HCT116 (cell line): ENCODE measurements around the gene ADA. TPM values are rescaled to one million over a fixed set of nuclear protein-coding genes. Genes with fewer than 3 reads are reported as not detected.

Experiments
- ATAC-seq: fragments of 200-7000 bp; cut with Tn5 transposase; 2 replicates; pipeline ENCODE4 v1.9.1; 2020; ENCODE audit warnings: mild to moderate bottlenecking, moderate library complexity
- BruUV-seq: library from RNA; stranded (reverse); fragments of 400-500 nt; replicated peaks from 2 replicates; lab custom pipeline; 2021; lab: Mats Ljungman, UMichigan
- CTCF ChIA-PET: fragments of 300-600 bp; sonication (Branson Sonifier 250); formaldehyde crosslinking; loops from one replicate; lab custom pipeline; 2021; ENCODE audit warnings: antibody characterized with exemption; lab: Charles Lee
- POLR2A ChIA-PET: fragments of 300-600, 350-600 bp; sonication (Branson Sonifier 250); formaldehyde crosslinking; loops from one replicate; lab custom pipeline; 2021; ENCODE audit warnings: antibody characterized with exemption; lab: Charles Lee
- RAD21 ChIA-PET, 2 experiments: fragments of 300-600 bp; sonication (Branson Sonifier 250); formaldehyde crosslinking; loops; one replicate each; lab custom pipeline; 2023; ENCODE audit warnings: low total read pairs in 2 of 2; ENCODE audit not compliant: uncharacterized antibody in 2 of 2, unreplicated experiment in 2 of 2, low non-redundant PET in 1 of 2; lab: Charles Lee
- DNase-seq: peaks from one replicate; pipeline ENCODE4 v3.0.0-alpha.2; 2010; ENCODE audit warnings: low read depth, low spot score
- H2AFZ ChIP-seq: fragments of 200-600 bp; shearing (Covaris generic), sonication (generic); 2 replicates; pipeline ENCODE4 v1.6.1; 2017; ENCODE audit warnings: low read depth, mixed run types, mixed read lengths, antibody characterized with exemption, low read length; ENCODE audit not compliant: poor library complexity, severe bottlenecking
- H3K27ac ChIP-seq: 2 replicates; pipeline ENCODE4 v1.5.1; 2012; ENCODE audit warnings: low read depth, low read length
- H3K27me3 ChIP-seq: fragments of 200-600 bp; sonication (generic); 2 replicates; pipeline ENCODE4 v1.6.1; 2016; ENCODE audit warnings: mixed run types, low read length, mixed read lengths; ENCODE audit not compliant: insufficient read depth
- H3K36me3 ChIP-seq, 2 experiments: fragments of 200-500 bp in 1 of 2; fragments of 200-600 bp in 1 of 2; sonication (Bioruptor generic) in 1 of 2; sonication (generic) in 1 of 2; 2 replicates each; pipeline versions ENCODE4 v1.5.1 to v1.6.1; 2014 to 2016; ENCODE audit warnings: low read length in 2 of 2, inconsistent platforms in 1 of 2, mixed read lengths in 1 of 2, mixed run types in 1 of 2; ENCODE audit not compliant: insufficient read depth in 2 of 2, control insufficient read depth in 1 of 2
- H3K4me1 ChIP-seq, 2 experiments: fragments of 200-600 bp in 1 of 2; sonication (generic) in 1 of 2; 2 replicates each; pipeline versions ENCODE4 v1.5.1 to v1.6.1; 2012 to 2017; ENCODE audit warnings: low read length in 2 of 2, inconsistent platforms in 1 of 2, mild to moderate bottlenecking in 1 of 2, mixed read lengths in 1 of 2, mixed run types in 1 of 2, moderate library complexity in 1 of 2; ENCODE audit not compliant: insufficient read depth in 2 of 2, control insufficient read depth in 1 of 2
- H3K4me2 ChIP-seq: fragments of 200-600 bp; sonication (generic); 2 replicates; pipeline ENCODE4 v1.6.1; 2017; ENCODE audit warnings: mixed run types, low read length, mixed read lengths
- H3K4me3 ChIP-seq, 2 experiments: fragments of 200-600 bp in 1 of 2; sonication (generic) in 1 of 2; replicated peaks in 1 of 2; 2 replicates each; pipeline ENCODE4 v1.5.1; 2011 to 2016; ENCODE audit warnings: low read length in 2 of 2, control low read depth in 1 of 2, low read depth in 1 of 2, mild to moderate bottlenecking in 1 of 2, mixed read lengths in 1 of 2, mixed run types in 1 of 2
- H3K79me2 ChIP-seq: fragments of 200-600 bp; sonication (generic); 2 replicates; pipeline ENCODE4 v1.6.1; 2017; ENCODE audit warnings: mild to moderate bottlenecking, mixed run types, low read length, moderate library complexity, mixed read lengths; ENCODE audit not compliant: insufficient read depth
- H3K9ac ChIP-seq: fragments of 200-600 bp; sonication (generic); 2 replicates; pipeline ENCODE4 v1.6.1; 2016; ENCODE audit warnings: low read length, mixed read lengths
- H3K9me2 ChIP-seq: fragments of 200-600 bp; sonication (generic), shearing (Covaris generic); 2 replicates; pipeline ENCODE4 v1.6.1; 2017; ENCODE audit warnings: mixed run types, mild to moderate bottlenecking, moderate library complexity; ENCODE audit not compliant: insufficient read depth
- H3K9me3 ChIP-seq, 2 experiments: fragments of 200-500 bp in 1 of 2; fragments of 200-600 bp in 1 of 2; sonication (Bioruptor generic) in 1 of 2; sonication (generic) in 1 of 2; 2 replicates each; pipeline ENCODE4 v1.6.1; 2014 to 2017; ENCODE audit warnings: low read length in 2 of 2, mixed read lengths in 2 of 2, inconsistent platforms in 1 of 2, low read depth in 1 of 2, mild to moderate bottlenecking in 1 of 2, mixed run types in 1 of 2, moderate library complexity in 1 of 2; ENCODE audit not compliant: control insufficient read depth in 1 of 2, insufficient read depth in 1 of 2
- H4K20me1 ChIP-seq: fragments of 200-600 bp; sonication (generic), shearing (Covaris generic); 2 replicates; pipeline ENCODE4 v1.6.1; 2017; ENCODE audit warnings: mixed run types, mild to moderate bottlenecking, moderate library complexity; ENCODE audit not compliant: insufficient read depth
- ATF3 ChIP-seq: IDR thresholded peaks from 2 replicates; pipeline ENCODE4 v1.6.1; 2012
- CBX3 ChIP-seq: IDR thresholded peaks from 2 replicates; pipeline ENCODE4 v1.6.1; 2012; ENCODE audit warnings: low read depth
- CEBPB ChIP-seq: IDR thresholded peaks from 2 replicates; pipeline ENCODE4 v1.6.1; 2012; ENCODE audit warnings: low read depth
- CTCF ChIP-seq, 3 experiments: fragments of 200-600 bp in 1 of 3; sonication (generic) in 1 of 3; IDR thresholded peaks in 2 of 3; conservative IDR thresholded peaks in 1 of 3; 2 replicates each; pipeline ENCODE4 v1.5.1; 2012 to 2017; ENCODE audit warnings: low read depth in 2 of 3, low read length in 2 of 3, antibody characterized with exemption in 1 of 3, borderline replicate concordance in 1 of 3, control low read depth in 1 of 3, mild to moderate bottlenecking in 1 of 3, mixed read lengths in 1 of 3, mixed run types in 1 of 3, moderate library complexity in 1 of 3; ENCODE audit not compliant: insufficient read depth in 1 of 3
- EGR1 ChIP-seq: IDR thresholded peaks from 2 replicates; pipeline ENCODE4 v1.6.1; 2012; ENCODE audit warnings: low read depth
- EZH2 ChIP-seq: fragments of 200-600 bp; sonication (generic); IDR thresholded peaks from 2 replicates; pipeline ENCODE4 v1.6.1; 2017; ENCODE audit warnings: antibody characterized with exemption, mixed run types
- FOSL1 ChIP-seq: IDR thresholded peaks from 2 replicates; pipeline ENCODE4 v1.6.1; 2012; ENCODE audit warnings: low read depth
- MAX ChIP-seq: IDR thresholded peaks from 2 replicates; pipeline ENCODE4 v1.6.1; 2012
- POLR2AphosphoS5 ChIP-seq: IDR thresholded peaks from 2 replicates; pipeline ENCODE4 v1.6.1; 2011; ENCODE audit warnings: mild to moderate bottlenecking, low read depth, low read length, moderate library complexity
- RAD21 ChIP-seq: IDR thresholded peaks from 2 replicates; pipeline ENCODE4 v1.6.1; 2012; ENCODE audit warnings: low read depth, mild to moderate bottlenecking
- SIN3A ChIP-seq: IDR thresholded peaks from 2 replicates; pipeline ENCODE4 v1.6.1; 2012; ENCODE audit warnings: low read depth
- SP1 ChIP-seq: IDR thresholded peaks from 2 replicates; pipeline ENCODE4 v1.6.1; 2012; ENCODE audit warnings: low read depth
- SRF ChIP-seq: IDR thresholded peaks from 2 replicates; pipeline ENCODE4 v1.6.1; 2012; ENCODE audit warnings: low read depth
- TCF7L2 ChIP-seq: IDR thresholded peaks from 2 replicates; pipeline ENCODE4 v1.7.0; 2011; ENCODE audit warnings: borderline replicate concordance, inconsistent platforms; ENCODE audit not compliant: insufficient read depth, insufficient read length; ENCODE audit errors: extremely low read depth
- ZBTB33 ChIP-seq: IDR thresholded peaks from 2 replicates; pipeline ENCODE4 v1.6.1; 2011; ENCODE audit warnings: mild to moderate bottlenecking, low read length, moderate library complexity; ENCODE audit not compliant: insufficient replicate concordance; ENCODE audit errors: extremely low read depth
- ZNF274 ChIP-seq: fragments of 200-500 bp; sonication (Bioruptor generic); IDR thresholded peaks from 2 replicates; pipeline ENCODE4 v1.6.1; 2014; ENCODE audit warnings: mild to moderate bottlenecking, low read depth, low read length, inconsistent platforms
- intact Hi-C: fragments of 100-400 bp; cut with micrococcal nuclease; formaldehyde crosslinking; loops from 2 replicates; pipeline ENCODE4 v1.10.0; 2022
- total RNA-seq: library from RNA; stranded (reverse); gene quantifications from one replicate; pipeline ENCODE4 v1.2.1, GENCODE V29; 2021; ENCODE audit not compliant: unreplicated experiment

ADA gene
- total RNA-seq, 1 experiment from 2014 or later, result 25.9 TPM

- Histone ChIP-seq H3K9ac (no peak overlapping the region), H3K9me2 (no peaks in the 10 kb centered on the region)
- TF ChIP-seq POLR2AphosphoS5 (no peak), SP1 (no peak), TCF7L2 (no peak), ZBTB33 (no peak), MAX (no peak), RAD21 (no peak), SRF (no peak), EZH2 (no peak), CBX3 (no peak), FOSL1 (no peak), ATF3 (no peak), ZNF274 (no peak), CEBPB (no peak), EGR1 (no peak), CTCF (IDR thresholded peaks at IDR 0.05 in 2 of 3, conservative IDR thresholded peaks at IDR 0.05 in 1 of 3; ENCODE audit: borderline replicate concordance in 1 of 3, insufficient read depth in 1 of 3, low read depth in 2 of 3, low read length in 2 of 3) (no peak), SIN3A (no peak)
- TF ChIP-seq, all 23 proteins: peak for 0
- ChIA-PET RAD21 (no interaction called here), POLR2A (no interaction called here), CTCF (no interaction called here)
- intact Hi-C loops, result no loop called here
- ATAC-seq (no peak), DNase-seq (no peak)
- H3K4me2 ChIP-seq, result no peak overlapping the region
- H3K9me3 ChIP-seq, result no peaks in the 10 kb centered on the region
- no peaks in the 10 kb centered on the region for H3K27me3 ChIP-seq
- no peaks in the 10 kb centered on the region for H4K20me1 ChIP-seq
- H3K27ac ChIP-seq, result no peak overlapping the region
- BruUV-seq, result no TSS peak
- H3K79me2 ChIP-seq, result no peaks in the 10 kb centered on the region
- H3K4me1 ChIP-seq, result no peaks in the 10 kb centered on the region
- no peak overlapping the region for H3K4me3 ChIP-seq
- peaks cover 10 to 23% of the 10 kb centered on the region in 2 experiments; a peak in 3 of 4 replicates for H3K36me3 ChIP-seq
- no peak overlapping the region for H2AFZ ChIP-seq
Measured at GRCh38 chr20:44616604-44616964, 34.9 kb downstream of the ADA start.
